HG03135 (cell line): ENCODE data around the gene CCDC174.
"Not testable (repeated sequence)": the region's sequence is repeated elsewhere in the genome, so short reads cannot be mapped to it uniquely, and the experiment has no call there.

Source experiments
- ATAC-seq: cut with Tn5 transposase; IDR thresholded peaks from one replicate; pipeline ENCODE4 v1.9.1; 2021; ENCODE audit warnings: mild to moderate bottlenecking, moderate library complexity; ENCODE audit not compliant: unreplicated experiment

The CCDC174 gene

DNA sequence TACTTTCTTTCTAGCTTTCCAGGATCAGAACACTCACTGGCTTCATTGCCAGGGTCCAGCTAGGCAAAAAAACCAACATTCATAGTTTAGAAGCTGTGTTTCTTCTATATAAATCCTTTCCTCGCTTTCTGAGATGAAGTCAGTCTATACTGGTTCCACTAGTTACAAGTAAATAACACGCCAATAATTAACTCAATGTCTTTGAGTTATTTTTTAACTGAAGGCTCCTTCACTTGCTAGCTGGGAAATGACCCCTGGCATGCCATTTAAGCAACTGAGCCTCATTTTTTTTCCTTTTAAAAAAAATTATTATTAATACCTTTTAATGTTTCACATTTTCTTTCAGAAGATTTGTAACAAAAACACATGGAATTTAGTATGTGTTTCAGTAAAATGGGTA lies 2.1 kb upstream of the CCDC174 start:
- no peak for ATAC-seq

GRCh38 chr3:14650193-14650592 lies 1.4 kb upstream of the CCDC174 start:
- ATAC-seq, result no peak

DNA sequence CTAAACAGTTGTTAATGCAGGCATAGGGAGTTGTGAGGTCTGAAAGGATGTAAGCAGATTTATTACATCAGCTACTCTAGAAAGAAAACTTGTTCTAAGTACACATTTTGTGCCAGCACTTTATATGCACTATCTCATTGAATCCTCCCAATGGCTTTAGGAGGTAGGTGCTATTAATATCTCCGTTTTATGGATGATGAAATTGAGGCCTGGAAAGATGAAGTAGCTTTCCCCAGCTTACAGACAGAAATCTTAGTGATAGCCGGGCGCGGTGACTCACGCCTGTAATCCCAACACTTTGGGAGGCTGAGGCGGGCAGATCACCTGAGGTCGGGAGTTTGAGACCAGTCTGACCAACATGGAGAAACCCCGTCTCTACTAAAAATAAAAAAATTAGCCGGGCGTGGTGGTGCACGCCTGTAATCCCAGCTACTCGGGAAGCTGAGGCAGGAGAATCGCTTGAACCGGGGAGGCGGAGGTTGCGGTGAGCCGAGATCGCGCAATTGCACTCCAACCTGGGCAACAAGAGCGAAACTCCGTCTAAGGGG lies 872 bp downstream of the CCDC174 start:
- ATAC-seq, result not testable (repeated sequence)

DNA sequence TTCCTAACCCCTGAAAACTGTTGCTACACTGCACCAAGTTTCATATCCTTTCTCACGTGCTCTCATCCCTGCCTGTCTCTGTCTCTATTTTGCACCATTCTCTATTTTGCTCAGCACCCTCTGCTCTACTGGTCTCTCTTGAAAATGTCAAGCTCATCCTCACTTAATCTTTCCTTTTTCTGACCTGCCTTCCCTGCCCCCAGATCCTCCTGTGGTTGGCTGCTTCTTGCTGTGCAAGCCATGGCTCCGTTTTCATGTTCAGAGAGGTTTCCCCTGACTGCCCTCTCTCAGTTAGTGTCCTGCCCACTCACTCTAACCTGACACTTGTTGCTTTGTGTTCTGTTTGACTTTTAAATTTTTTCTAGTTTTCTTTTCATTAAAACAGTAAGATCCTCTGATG lies 6.0 kb downstream of the CCDC174 start:
- ATAC-seq, result no peak

DNA sequence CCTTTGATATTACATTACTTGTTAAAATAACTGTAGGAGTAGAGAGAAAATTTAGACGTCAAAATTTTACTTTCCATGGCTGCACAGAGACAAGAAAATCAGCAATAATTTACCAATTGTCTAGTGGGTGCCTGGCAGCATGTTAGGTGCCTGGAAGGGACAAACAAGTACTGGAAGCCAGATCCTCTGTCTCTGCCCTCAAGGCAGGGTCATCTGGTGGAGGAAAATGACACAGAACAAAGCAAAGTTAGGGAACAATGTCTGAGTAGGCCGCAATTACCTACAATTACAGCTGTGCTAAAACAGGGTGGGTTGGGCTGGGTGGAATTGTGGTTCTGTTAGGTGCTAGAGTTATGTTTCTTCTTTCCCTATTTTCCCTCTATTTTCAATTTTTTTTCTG lies 7.4 kb downstream of the CCDC174 start:
- ATAC-seq, result no peak

DNA sequence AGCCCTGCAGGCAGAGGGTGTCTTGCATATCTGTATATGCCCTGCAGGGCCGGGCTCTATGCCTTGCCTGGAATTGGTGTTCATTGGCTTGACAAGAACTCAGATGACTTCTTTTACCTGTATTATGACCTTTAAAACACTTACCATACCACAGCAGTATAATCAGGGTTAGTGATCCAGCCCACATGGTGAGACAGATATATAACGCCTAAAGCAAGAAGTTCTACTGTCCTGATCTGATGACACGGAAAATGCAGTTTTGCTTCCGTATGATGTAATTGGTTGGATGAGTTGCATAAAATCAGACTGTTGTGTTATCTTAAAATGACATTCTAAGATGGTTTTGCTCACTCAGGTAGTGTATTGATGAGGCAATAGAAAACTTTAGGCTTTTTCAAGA lies 9.4 kb downstream of the CCDC174 start:
- no peak for ATAC-seq

DNA sequence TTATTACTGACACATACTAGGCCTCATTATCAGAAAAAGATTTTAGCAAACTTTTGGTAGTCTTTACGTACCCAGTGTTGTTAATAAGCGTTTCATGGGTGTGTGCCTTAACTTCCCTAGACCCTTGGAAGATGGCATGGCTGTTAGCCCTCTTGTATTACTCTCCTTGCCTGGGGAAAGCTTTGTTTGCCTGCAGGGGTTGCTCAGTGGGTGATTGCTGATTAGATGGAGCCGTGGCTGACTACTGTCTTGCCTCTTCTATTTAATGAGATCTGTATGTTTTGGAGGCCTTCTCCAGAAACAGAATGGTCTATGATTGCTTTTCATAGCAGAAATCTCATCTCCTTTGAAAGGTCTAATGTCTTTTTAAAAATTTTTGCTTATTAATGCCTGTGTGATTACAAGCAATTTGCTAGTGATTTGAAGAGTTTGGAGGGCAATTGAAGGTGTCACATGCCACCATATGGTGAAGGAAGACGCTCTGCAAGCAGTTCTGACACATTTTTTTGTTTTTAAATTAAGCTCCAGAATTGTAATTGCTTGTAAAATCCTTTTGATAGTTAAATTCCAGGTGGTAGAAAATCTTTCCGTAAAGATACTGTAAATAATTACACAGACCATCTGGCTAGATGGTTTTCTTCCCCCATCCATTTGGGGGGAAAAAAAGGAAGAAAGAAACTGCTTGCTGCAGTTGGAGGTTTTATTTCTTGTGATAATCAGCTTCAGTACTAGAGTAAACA lies 12.0 kb downstream of the CCDC174 start:
- ATAC-seq, result no peak

DNA sequence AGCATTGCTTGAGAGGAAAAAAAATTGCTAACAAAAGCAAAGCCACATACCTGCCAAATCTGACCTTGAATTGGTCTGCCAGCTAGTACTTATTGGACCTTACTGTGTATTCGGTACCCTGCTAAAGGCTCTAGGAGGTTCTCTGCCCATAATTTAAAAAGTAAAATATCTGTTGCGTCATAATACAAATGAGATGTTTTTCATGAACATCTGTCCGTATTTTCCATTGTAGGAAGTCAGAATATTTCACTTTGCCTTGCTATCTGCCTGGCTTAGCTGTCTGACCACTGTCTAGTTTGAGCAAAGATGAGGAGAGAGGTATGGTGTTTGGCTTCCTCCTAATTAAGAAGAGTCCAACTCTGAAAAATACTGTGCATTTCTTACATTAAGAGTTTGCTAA lies 12.6 kb downstream of the CCDC174 start:
- ATAC-seq, result no peak

- no peak for ATAC-seq
Observed at GRCh38 chr3:14672588-14672987, 21.0 kb downstream of the CCDC174 start.

GRCh38 chr3:14674841-14675240 lies 23.3 kb downstream of the CCDC174 start, which contains the start of gene C3orf20:
Gene C3orf20 (plus strand): TSS chr3:14675141. CDS start chr3:14682714, 7,573 bp downstream.
- no peak for ATAC-seq

DNA sequence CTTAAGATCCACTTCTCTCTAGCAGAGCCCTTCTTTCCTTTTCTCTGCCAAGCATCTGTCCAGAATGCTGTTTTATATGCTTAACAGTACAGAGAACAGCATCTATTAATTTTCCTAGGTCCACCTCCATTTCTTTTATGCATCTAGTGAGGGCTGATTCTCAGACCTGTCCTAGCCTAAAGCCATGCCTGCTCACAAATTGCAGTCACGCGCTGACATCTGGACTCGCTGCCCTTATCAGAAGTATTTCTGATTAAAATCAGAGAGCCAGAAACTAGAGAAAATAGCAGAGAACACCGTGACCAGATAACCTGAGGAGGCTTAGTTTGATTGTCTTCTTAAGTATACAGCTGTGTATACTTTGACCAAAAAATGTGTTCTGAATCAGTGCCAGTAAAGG lies 25.3 kb downstream of the CCDC174 start:
- no peak for ATAC-seq

DNA sequence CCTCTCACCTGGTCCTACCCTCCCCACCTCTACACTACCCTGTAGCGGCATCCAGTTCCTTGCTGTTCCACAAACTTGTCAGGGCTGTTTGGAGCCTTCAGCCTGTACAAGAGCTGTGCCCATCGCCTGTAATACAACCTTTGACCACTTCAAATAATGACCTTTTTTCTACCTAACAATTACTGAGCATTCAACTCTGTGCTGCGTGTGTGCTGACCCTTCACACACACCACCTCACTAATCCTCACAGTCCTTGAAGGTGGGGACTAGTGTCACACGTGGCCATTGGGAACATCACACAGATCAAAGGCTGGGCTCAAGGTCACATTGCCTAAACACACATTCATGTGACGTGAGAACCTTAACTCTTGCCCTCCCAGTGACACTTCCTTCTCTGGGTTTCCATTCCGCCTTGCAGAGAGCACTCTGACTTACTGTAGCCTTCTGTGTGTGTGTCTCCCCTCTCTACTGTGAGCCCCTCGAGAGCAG lies 26.5 kb downstream of the CCDC174 start:
- no peak for ATAC-seq

DNA sequence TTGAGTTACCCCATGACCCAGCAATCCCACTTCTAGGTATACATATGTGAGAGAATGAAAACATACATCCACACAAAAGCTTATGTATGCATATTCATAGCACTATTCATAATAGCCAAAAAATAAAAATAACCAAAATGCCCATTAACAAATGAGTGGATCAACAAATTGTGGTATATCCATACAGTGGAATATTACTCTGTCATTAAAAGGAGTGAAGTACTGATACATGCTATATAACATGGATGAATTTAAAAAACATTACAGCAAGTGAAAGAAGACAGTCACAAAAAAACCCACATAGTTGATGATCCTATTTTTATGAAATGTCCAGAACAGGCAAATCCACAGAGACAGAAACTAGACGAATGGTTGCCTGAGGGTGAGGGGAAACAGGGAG lies 28.6 kb downstream of the CCDC174 start:
- no peak for ATAC-seq

GRCh38 chr3:14680716-14681115 lies 29.2 kb downstream of the CCDC174 start:
- no peak for ATAC-seq

GRCh38 chr3:14684447-14684846 lies 32.9 kb downstream of the CCDC174 start:
- no peak for ATAC-seq

GRCh38 chr3:14685179-14685578 lies 33.6 kb downstream of the CCDC174 start:
- no peak for ATAC-seq

- ATAC-seq, result no peak
Observed at GRCh38 chr3:14687360-14687759, 35.8 kb downstream of the CCDC174 start.

DNA sequence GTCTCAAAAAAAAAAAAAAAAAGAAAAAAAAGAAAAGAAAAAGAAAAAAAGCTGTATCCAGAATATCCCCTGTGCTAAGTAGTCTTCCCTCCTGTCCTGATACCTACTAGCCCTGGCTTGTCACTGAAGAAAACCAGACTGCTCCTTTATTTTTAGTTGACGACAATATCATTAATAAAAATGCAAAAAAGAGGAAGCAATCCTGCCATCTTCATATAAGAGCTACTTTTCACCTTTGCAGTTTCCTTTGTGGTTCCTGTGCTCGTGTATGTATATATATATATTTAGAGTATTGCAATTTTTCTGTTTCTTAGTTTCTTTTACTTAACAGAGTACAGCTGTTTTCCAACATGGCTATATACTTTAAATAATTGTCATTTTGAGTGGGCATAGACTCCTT lies 37.0 kb downstream of the CCDC174 start:
- ATAC-seq, result peak; percentile 53

DNA sequence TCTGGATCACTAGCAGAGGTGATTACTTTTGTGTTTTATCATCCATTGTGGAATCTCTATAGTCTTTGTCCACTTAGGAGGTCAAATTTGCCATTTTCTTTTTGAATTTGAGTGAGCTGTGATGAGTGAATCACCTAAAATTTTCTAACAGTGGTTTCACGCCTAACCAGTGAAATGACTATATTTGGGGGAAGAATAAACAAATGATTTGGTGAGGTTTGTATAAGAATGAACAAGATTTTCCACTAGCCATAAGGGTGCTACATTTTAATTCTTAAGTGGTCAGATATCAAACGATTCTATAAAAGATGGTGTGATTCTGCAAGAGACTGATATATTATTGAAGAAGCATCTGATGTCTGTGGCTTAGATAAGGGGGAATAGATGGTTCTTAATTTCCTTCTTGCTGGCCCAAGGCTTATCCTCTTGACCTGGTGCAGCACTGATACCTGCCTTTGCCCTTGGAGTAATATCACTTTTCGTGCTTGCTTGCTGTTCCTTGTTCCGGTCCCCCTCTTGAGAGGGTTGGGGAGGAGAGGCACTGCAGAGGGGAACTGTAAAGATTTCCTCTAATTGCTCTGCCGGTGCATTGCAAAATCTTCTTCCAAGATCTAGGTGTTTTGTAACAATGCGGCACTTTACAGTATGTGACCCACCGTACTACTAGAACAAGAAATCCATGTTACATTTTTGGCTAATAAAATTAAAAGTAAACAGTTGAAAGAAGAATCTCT lies 37.9 kb downstream of the CCDC174 start:
- no peak for ATAC-seq

DNA sequence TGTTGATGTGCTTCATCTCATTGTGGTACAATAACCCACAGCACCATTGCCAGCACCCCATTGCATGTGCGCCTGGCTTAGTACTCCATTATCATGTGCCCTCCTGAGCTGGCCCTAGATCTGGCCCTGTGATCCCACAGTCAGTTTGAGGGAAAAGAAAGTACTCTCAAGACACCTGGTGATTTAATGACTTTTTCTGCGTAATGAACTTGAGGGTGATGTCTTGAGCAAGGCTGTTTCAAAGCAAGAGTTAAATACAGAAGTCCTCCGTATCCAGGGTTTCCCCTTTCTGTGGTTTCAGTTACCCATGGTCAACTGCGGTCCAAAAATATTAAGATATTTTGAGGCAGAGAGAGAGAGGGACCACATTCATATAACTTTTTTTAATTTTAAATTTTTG lies 39.7 kb downstream of the CCDC174 start:
- ATAC-seq, result peak; percentile 40

GRCh38 chr3:14691719-14692118 lies 40.2 kb downstream of the CCDC174 start:
- no peak for ATAC-seq
